Inflammatory macrophage (primary cell): ENCODE data around the gene KRT7.
"Not testable (repeated sequence)": the region's sequence is repeated elsewhere in the genome, so short reads cannot be mapped to it uniquely, and the experiment has no call there.

ENCODE experiments used
- DNase-seq, 2 donors: peaks; one replicate each; pipeline ENCODE4 v3.0.0-alpha.2; 2020 to 2022

Gene KRT7

GRCh38 chr12:52231305-52232202 lies 1.5 kb upstream of the KRT7 start:
- no peak for DNase-seq

GRCh38 chr12:52232203-52232673 lies 805 bp upstream of the KRT7 start:
- no peak for DNase-seq

GRCh38 chr12:52233462-52234207 lies 592 bp downstream of the KRT7 start:
- no peak for DNase-seq

- peak in 1 of 2 donors; percentile 16 for DNase-seq
Measured at GRCh38 chr12:52234223-52234810, 1.3 kb downstream of the KRT7 start.

GRCh38 chr12:52235001-52235764 lies 2.1 kb downstream of the KRT7 start:
- DNase-seq = peak; percentile 51 to 55

GRCh38 chr12:52235822-52236361 lies 2.8 kb downstream of the KRT7 start:
- DNase-seq = no peak

- DNase-seq = no peak
Measured at GRCh38 chr12:52236386-52237050, 3.5 kb downstream of the KRT7 start.

- DNase-seq = no peak
Measured at GRCh38 chr12:52238207-52238840, 5.3 kb downstream of the KRT7 start.

- DNase-seq = no peak
Measured at GRCh38 chr12:52238916-52239646, 6.0 kb downstream of the KRT7 start.

- no peak for DNase-seq
Measured at GRCh38 chr12:52239767-52240166, 6.7 kb downstream of the KRT7 start.

- DNase-seq = not testable (repeated sequence)
Measured at GRCh38 chr12:52240247-52240646, 7.2 kb downstream of the KRT7 start.

GRCh38 chr12:52241205-52241842 lies 8.3 kb downstream of the KRT7 start:
- no peak for DNase-seq

- no peak for DNase-seq
Measured at GRCh38 chr12:52242442-52243258, 9.6 kb downstream of the KRT7 start.

- no peak for DNase-seq
Measured at GRCh38 chr12:52243259-52243855, 10.3 kb downstream of the KRT7 start.

- peak; percentile 80 to 87 for DNase-seq
Measured at GRCh38 chr12:52243856-52244614, 11.0 kb downstream of the KRT7 start.

GRCh38 chr12:52244615-52244994 lies 11.6 kb downstream of the KRT7 start:
- DNase-seq = no peak

GRCh38 chr12:52245259-52245961 lies 12.4 kb downstream of the KRT7 start:
- DNase-seq = no peak
